ENCODE measurements around the gene GPR108. TPM values are rescaled to one million over a fixed set of nuclear protein-coding genes. Genes with fewer than 3 reads are reported as not detected.
"Not testable (repeated sequence)": the region's sequence is repeated elsewhere in the genome, so short reads cannot be mapped to it uniquely, and the experiment has no call there.

The GPR108 gene
- total RNA-seq, 2 donors from 2014 or later: 130 to 162 TPM

GRCh38 chr19:6710273-6711077, 26.9 kb downstream of the GPR108 start:
- peak in 1 of 2 donors; percentile 27 for DNase-seq
- Mint-ChIP-seq H3K4me1 (ENCODE audit: low read depth) (peaks cover 12% of the 10 kb centered on the region), H3K9me3 (no peaks in the 10 kb centered on the region), H3K27me3 (ENCODE audit: low read depth) (peaks cover 39% of the 10 kb centered on the region), H3K36me3 (ENCODE audit: insufficient read depth in 2 of 2) (no peaks in the 10 kb centered on the region), H3K4me3 (peak overlapping the region; percentile 62 to 75), H3K27ac (peak overlapping the region; percentile 51)
- ATAC-seq (replicated peaks in 1 of 2): peak; percentile 49 to 70

- no peak for ATAC-seq (replicated peaks in 1 of 2)
- no peak for DNase-seq
- Mint-ChIP-seq H3K27me3 (ENCODE audit: low read depth) (peaks cover 39% of the 10 kb centered on the region), H3K27ac (peak overlapping the region; percentile 59), H3K4me1 (ENCODE audit: low read depth) (peaks cover 12% of the 10 kb centered on the region), H3K36me3 (ENCODE audit: insufficient read depth in 2 of 2) (no peaks in the 10 kb centered on the region), H3K9me3 (no peaks in the 10 kb centered on the region), H3K4me3 (peak overlapping the region in 1 of 2 donors; percentile 30)
Measured at GRCh38 chr19:6709549-6709948, 27.8 kb downstream of the GPR108 start.

- not testable (repeated sequence) for H3K27ac Mint-ChIP-seq; H3K9me3 Mint-ChIP-seq; DNase-seq; H3K4me3 Mint-ChIP-seq; ATAC-seq (replicated peaks in 1 of 2); H3K36me3 Mint-ChIP-seq (ENCODE audit: insufficient read depth in 2 of 2)
- peaks cover 39% of the 10 kb centered on the region for H3K27me3 Mint-ChIP-seq (ENCODE audit: low read depth)
- peaks cover 12% of the 10 kb centered on the region for H3K4me1 Mint-ChIP-seq (ENCODE audit: low read depth)
Measured at GRCh38 chr19:6708913-6709312, 28.5 kb downstream of the GPR108 start.

- Mint-ChIP-seq H3K9me3 (no peaks in the 10 kb centered on the region), H3K27ac (no peak overlapping the region), H3K4me1 (ENCODE audit: low read depth) (peaks cover 12% of the 10 kb centered on the region), H3K27me3 (ENCODE audit: low read depth) (peaks cover 39% of the 10 kb centered on the region), H3K36me3 (ENCODE audit: insufficient read depth in 2 of 2) (no peaks in the 10 kb centered on the region), H3K4me3 (no peak overlapping the region)
- ATAC-seq (replicated peaks in 1 of 2): no peak
- no peak for DNase-seq
Measured at GRCh38 chr19:6708346-6708745, 29.0 kb downstream of the GPR108 start.

GRCh38 chr19:6707658-6708018, 29.7 kb downstream of the GPR108 start:
- H3K36me3 Mint-ChIP-seq (ENCODE audit: insufficient read depth in 2 of 2): no peaks in the 10 kb centered on the region
- no peak overlapping the region for H3K4me3 Mint-ChIP-seq
- H3K27me3 Mint-ChIP-seq (ENCODE audit: low read depth): peaks cover 39% of the 10 kb centered on the region
- no peak overlapping the region for H3K27ac Mint-ChIP-seq
- no peaks in the 10 kb centered on the region for H3K9me3 Mint-ChIP-seq
- peaks cover 12% of the 10 kb centered on the region for H3K4me1 Mint-ChIP-seq (ENCODE audit: low read depth)
- ATAC-seq (replicated peaks in 1 of 2) (no peak), DNase-seq (no peak)

- Mint-ChIP-seq H3K4me3 (no peak overlapping the region), H3K4me1 (ENCODE audit: low read depth) (peaks cover 12% of the 10 kb centered on the region), H3K27ac (no peak overlapping the region), H3K27me3 (ENCODE audit: low read depth) (peaks cover 39% of the 10 kb centered on the region), H3K36me3 (ENCODE audit: insufficient read depth in 2 of 2) (no peaks in the 10 kb centered on the region), H3K9me3 (no peaks in the 10 kb centered on the region)
- ATAC-seq (replicated peaks in 1 of 2): no peak
- no peak for DNase-seq
Measured at GRCh38 chr19:6707011-6707657, 30.2 kb downstream of the GPR108 start.

GRCh38 chr19:6706633-6706958, 30.8 kb downstream of the GPR108 start:
- no peak for ATAC-seq (replicated peaks in 1 of 2)

GRCh38 chr19:6705931-6706632, 31.3 kb downstream of the GPR108 start:
- Mint-ChIP-seq H3K9me3 (no peaks in the 10 kb centered on the region), H3K27me3 (ENCODE audit: low read depth) (peaks cover 32% of the 10 kb centered on the region), H3K27ac (no peak overlapping the region), H3K4me3 (no peak overlapping the region), H3K36me3 (ENCODE audit: insufficient read depth in 2 of 2) (no peaks in the 10 kb centered on the region), H3K4me1 (ENCODE audit: low read depth) (peaks cover 12% of the 10 kb centered on the region)
- no peak for DNase-seq
- no peak for ATAC-seq (replicated peaks in 1 of 2)

More at GRCh38 chr19:6706633-6706958, 30.8 kb downstream of the GPR108 start:
- no peaks in the 10 kb centered on the region for H3K36me3 Mint-ChIP-seq (ENCODE audit: insufficient read depth in 2 of 2)
- H3K27ac Mint-ChIP-seq: no peak overlapping the region
- no peak overlapping the region for H3K4me3 Mint-ChIP-seq
- peaks cover 37% of the 10 kb centered on the region for H3K27me3 Mint-ChIP-seq (ENCODE audit: low read depth)
- peaks cover 12% of the 10 kb centered on the region for H3K4me1 Mint-ChIP-seq (ENCODE audit: low read depth)
- no peaks in the 10 kb centered on the region for H3K9me3 Mint-ChIP-seq
- no peak for DNase-seq

GRCh38 chr19:6700586-6701316, 36.6 kb downstream of the GPR108 start:
- no peak overlapping the region for H3K27ac Mint-ChIP-seq
- peaks cover 0 to 1% of the 10 kb centered on the region in 2 donors for H3K9me3 Mint-ChIP-seq
- ATAC-seq (replicated peaks in 1 of 2): no peak
- no peak overlapping the region for H3K4me3 Mint-ChIP-seq
- peaks cover 0 to 2% of the 10 kb centered on the region in 2 donors for H3K36me3 Mint-ChIP-seq (ENCODE audit: insufficient read depth in 2 of 2)
- DNase-seq: no peak
- no peaks in the 10 kb centered on the region for H3K27me3 Mint-ChIP-seq (ENCODE audit: low read depth)
- peaks cover 10% of the 10 kb centered on the region for H3K4me1 Mint-ChIP-seq (ENCODE audit: low read depth)

GRCh38 chr19:6699935-6700334, 37.4 kb downstream of the GPR108 start:
- DNase-seq (no peak), ATAC-seq (replicated peaks in 1 of 2) (no peak)
- peaks cover 0 to 1% of the 10 kb centered on the region in 2 donors for H3K9me3 Mint-ChIP-seq
- no peak overlapping the region for H3K4me3 Mint-ChIP-seq
- peaks cover 10% of the 10 kb centered on the region for H3K4me1 Mint-ChIP-seq (ENCODE audit: low read depth)
- H3K27ac Mint-ChIP-seq: no peak overlapping the region
- H3K36me3 Mint-ChIP-seq (ENCODE audit: insufficient read depth in 2 of 2): peaks cover 0 to 2% of the 10 kb centered on the region in 2 donors
- no peaks in the 10 kb centered on the region for H3K27me3 Mint-ChIP-seq (ENCODE audit: low read depth)

- peaks cover 0 to 2% of the 10 kb centered on the region in 2 donors for H3K36me3 Mint-ChIP-seq (ENCODE audit: insufficient read depth in 2 of 2)
- no peak overlapping the region for H3K4me3 Mint-ChIP-seq
- H3K4me1 Mint-ChIP-seq (ENCODE audit: low read depth): peaks cover 10% of the 10 kb centered on the region
- ATAC-seq (replicated peaks in 1 of 2) (peak in 1 of 2 donors; percentile 28), DNase-seq (no peak)
- no peaks in the 10 kb centered on the region for H3K27me3 Mint-ChIP-seq (ENCODE audit: low read depth)
- peaks cover 0 to 1% of the 10 kb centered on the region in 2 donors for H3K9me3 Mint-ChIP-seq
- no peak overlapping the region for H3K27ac Mint-ChIP-seq
Measured at GRCh38 chr19:6697291-6697690, 40.1 kb downstream of the GPR108 start.

GRCh38 chr19:6696239-6696820, 41.0 kb downstream of the GPR108 start:
- H3K27me3 Mint-ChIP-seq (ENCODE audit: low read depth): no peaks in the 10 kb centered on the region
- no peak for DNase-seq
- peaks cover 10% of the 10 kb centered on the region for H3K4me1 Mint-ChIP-seq (ENCODE audit: low read depth)
- H3K4me3 Mint-ChIP-seq: no peak overlapping the region
- peaks cover 0 to 1% of the 10 kb centered on the region in 2 donors for H3K9me3 Mint-ChIP-seq
- no peak overlapping the region for H3K27ac Mint-ChIP-seq
- ATAC-seq (replicated peaks in 1 of 2): no peak
- peaks cover 0 to 2% of the 10 kb centered on the region in 2 donors for H3K36me3 Mint-ChIP-seq (ENCODE audit: insufficient read depth in 2 of 2)

Measured in activated T-cell treated with anti-CD3 and anti-CD28 coated beads, Interleukin-2, amount 50 U/mL, for 72 hours (primary cell).